Endothelial cell of umbilical vein (primary cell): Measurements from ENCODE around the gene MROH8. TPM values are rescaled to one million over a fixed set of nuclear protein-coding genes. Genes with fewer than 3 reads are reported as not detected.

Source experiments
- BruUV-seq: library from RNA; stranded (reverse); fragments of 400-500 nt; replicated peaks from 2 replicates; lab custom pipeline; 2021; lab: Mats Ljungman, UMichigan
- CTCF ChIA-PET: fragments of 300-600, 350-600 bp; sonication (Branson Sonifier 250); formaldehyde crosslinking; loops from one replicate; lab custom pipeline; 2021; ENCODE audit warnings: antibody characterized with exemption, inconsistent platforms; lab: Charles Lee
- POLR2A ChIA-PET: fragments of 300-600, 350-600 bp; sonication (Branson Sonifier 250); formaldehyde crosslinking; loops from one replicate; lab custom pipeline; 2021; ENCODE audit warnings: antibody characterized with exemption, inconsistent platforms; lab: Charles Lee
- DNase-seq: peaks from one replicate; pipeline ENCODE4 v3.0.0-alpha.2; 2011; ENCODE audit warnings: low read depth, low spot score
- FAIRE-seq: peaks from 2 replicates; lab custom pipeline; 2011; peaks lifted over from hg19 to GRCh38; lab: Jason Lieb, UNC
- H2AFZ ChIP-seq: 2 replicates; pipeline ENCODE4 v1.6.0; 2012; ENCODE audit warnings: low read depth, low read length, control low read depth, inconsistent platforms
- H3K27ac ChIP-seq: 2 replicates; pipeline ENCODE4 v1.5.1; 2011; ENCODE audit warnings: low read depth, mild to moderate bottlenecking, control low read depth, low read length, moderate library complexity; ENCODE audit not compliant: insufficient read depth
- H3K27me3 ChIP-seq, 2 experiments: 2 replicates each; pipeline versions ENCODE4 v1.6.0 to v1.6.1; 2011; ENCODE audit warnings: low read length in 2 of 2, mixed read lengths in 1 of 2; ENCODE audit not compliant: control insufficient read depth in 2 of 2, insufficient read depth in 2 of 2
- H3K36me3 ChIP-seq, 2 experiments: 2 replicates in 1 of 2; 3 replicates in 1 of 2; pipeline ENCODE4 v1.5.1; 2011; ENCODE audit warnings: low read length in 2 of 2, mild to moderate bottlenecking in 1 of 2, moderate library complexity in 1 of 2; ENCODE audit not compliant: control insufficient read depth in 2 of 2, insufficient read depth in 2 of 2; ENCODE audit errors: extremely low read depth in 1 of 2
- H3K4me1 ChIP-seq: 3 replicates; pipeline ENCODE4 v1.5.1; 2011; ENCODE audit warnings: mild to moderate bottlenecking, low read length; ENCODE audit not compliant: control insufficient read depth, insufficient read depth; ENCODE audit errors: extremely low read depth
- H3K4me2 ChIP-seq: 2 replicates; pipeline ENCODE4 v1.6.1; 2011; ENCODE audit warnings: low read length, control low read depth, mixed read lengths; ENCODE audit not compliant: insufficient read depth
- H3K4me3 ChIP-seq, 3 experiments: fragments of 200-600 bp in 1 of 3; sonication (generic), shearing (Covaris generic) in 1 of 3; replicated peaks in 1 of 3; 2 replicates each; pipeline ENCODE4 v1.5.1; 2011 to 2016; ENCODE audit warnings: control low read depth in 3 of 3, low read length in 3 of 3, mild to moderate bottlenecking in 2 of 3, inconsistent platforms in 1 of 3, low read depth in 1 of 3, moderate library complexity in 1 of 3; ENCODE audit not compliant: insufficient read depth in 1 of 3
- H3K79me2 ChIP-seq: 2 replicates; pipeline ENCODE4 v1.6.0; 2012; ENCODE audit warnings: low read length, inconsistent platforms; ENCODE audit not compliant: control insufficient read depth, insufficient read depth
- H3K9ac ChIP-seq: replicated peaks from 2 replicates; pipeline ENCODE3; 2011; ENCODE audit warnings: low read length, control low read depth; ENCODE audit not compliant: insufficient read depth; ENCODE audit errors: extremely low read depth
- H3K9me1 ChIP-seq: replicated peaks from 3 replicates; pipeline ENCODE4 v1.6.0; 2011; ENCODE audit warnings: mild to moderate bottlenecking, low read length; ENCODE audit not compliant: control insufficient read depth, insufficient read depth; ENCODE audit errors: extremely low read depth
- H3K9me3 ChIP-seq: replicated peaks from 2 replicates; pipeline ENCODE4 v1.5.1; 2012; ENCODE audit warnings: low read length, inconsistent platforms; ENCODE audit not compliant: control insufficient read depth, insufficient read depth
- H4K20me1 ChIP-seq: replicated peaks from 2 replicates; pipeline ENCODE3; 2011; ENCODE audit warnings: mild to moderate bottlenecking, low read length; ENCODE audit not compliant: control insufficient read depth, insufficient read depth; ENCODE audit errors: extremely low read depth
- EZH2 ChIP-seq: IDR thresholded peaks from 2 replicates; pipeline ENCODE4 v1.6.1; 2012; ENCODE audit warnings: borderline replicate concordance, low read depth, mild to moderate bottlenecking, moderate library complexity, low read length, inconsistent platforms; ENCODE audit not compliant: severe bottlenecking
- FOS ChIP-seq: IDR thresholded peaks from 2 replicates; pipeline ENCODE4 v1.6.1; 2011; ENCODE audit warnings: mild to moderate bottlenecking, low read length, moderate library complexity, borderline replicate concordance; ENCODE audit not compliant: insufficient read depth
- GATA2 ChIP-seq: IDR thresholded peaks from 2 replicates; pipeline ENCODE4 v1.7.0; 2011; ENCODE audit warnings: low read depth, mild to moderate bottlenecking, moderate library complexity, mixed read lengths, low read length; ENCODE audit not compliant: insufficient read length, insufficient read depth
- JUN ChIP-seq: IDR thresholded peaks from 2 replicates; pipeline ENCODE4 v1.6.1; 2011; ENCODE audit warnings: borderline replicate concordance, low read depth; ENCODE audit not compliant: insufficient read length, insufficient read depth
- MYC ChIP-seq: IDR thresholded peaks from one replicate; pipeline ENCODE4 v1.6.1; 2011; ENCODE audit warnings: mild to moderate bottlenecking, low read depth, low read length
- POLR2A ChIP-seq: IDR thresholded peaks from 2 replicates; pipeline ENCODE4 v1.6.1; 2012; ENCODE audit warnings: low read depth, mild to moderate bottlenecking, control low read depth, low read length
- POLR2AphosphoS5 ChIP-seq: IDR thresholded peaks from 2 replicates; pipeline ENCODE4 v1.6.1; 2012; ENCODE audit warnings: low read depth, mild to moderate bottlenecking, control low read depth, low read length, moderate library complexity; ENCODE audit not compliant: insufficient read depth
- dilution Hi-C: fragments of 300-500 bp; cut with MboI; formaldehyde crosslinking; loops from one replicate; pipeline ENCODE4 v1.15.0; 2019; ENCODE audit warnings: low sequenced_read_pairs; ENCODE audit not compliant: extremely low pct_ligation_motif_present
- intact Hi-C: fragments of 100-400 bp; cut with micrococcal nuclease; formaldehyde crosslinking; loops from one replicate; pipeline ENCODE4 v1.10.0; 2022
- polyA plus RNA-seq, 4 experiments: library from polyadenylated mRNA; depleted of rRNA in 3 of 4; stranded (reverse) in 3 of 4; unstranded in 1 of 4; fragments of >200 nt; gene quantifications; 2 replicates each; pipeline versions ENCODE4 v1.2.1 to v1.2.3, GENCODE V29; 2011 to 2012; ENCODE audit warnings: missing spikeins in 1 of 4
- total RNA-seq: library from RNA; stranded (reverse); gene quantifications from 2 replicates; pipeline ENCODE4 v1.2.3, GENCODE V29; 2021
- TF ChIP-seq, protein P1 (sequence below): IDR thresholded peaks from 2 replicates; pipeline ENCODE4 v1.6.1; 2011; ENCODE audit not compliant: insufficient read depth, insufficient read length
- TF ChIP-seq, protein P2 (sequence below), 2 donors: IDR thresholded peaks; 1 replicate in 1 of 2; 2 replicates in 1 of 2; pipeline ENCODE4 v1.5.1; 2011; ENCODE audit warnings: low read length in 2 of 2, mild to moderate bottlenecking in 2 of 2, moderate library complexity in 2 of 2, control low read depth in 1 of 2, inconsistent platforms in 1 of 2, low read depth in 1 of 2; ENCODE audit not compliant: insufficient read depth in 1 of 2; ENCODE audit errors: extremely low read depth in 1 of 2

Gene MROH8
- total and polyA plus RNA-seq, 2 donors (not counting 3 experiments of a cell fraction or from before 2014, with no cell fraction given) = 1.3 to 1.5 TPM

DNA sequence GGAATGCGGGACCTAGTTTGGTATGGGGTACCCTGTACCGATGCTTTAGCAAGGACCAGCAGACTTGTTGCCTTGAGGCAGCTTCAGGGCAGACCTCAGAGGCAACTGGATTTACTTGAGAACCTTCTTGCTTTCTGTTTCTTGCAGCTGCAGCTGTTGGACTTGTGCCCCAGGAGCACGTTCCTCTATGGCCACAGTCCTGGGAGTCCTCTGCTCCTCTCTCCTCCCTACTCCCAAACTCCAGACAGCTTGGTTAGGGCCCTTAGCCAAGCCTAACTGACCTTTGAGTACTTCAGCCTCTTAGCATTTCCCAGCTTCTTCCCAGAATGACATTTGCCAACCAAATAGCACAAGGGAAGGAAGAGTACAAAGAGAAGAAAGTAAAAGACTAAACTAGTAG, 47.5 kb upstream of the MROH8 start:
- Histone ChIP-seq H3K27ac (no peak overlapping the region), H3K4me3 (no peak overlapping the region), H3K9me3 (no peaks in the 10 kb centered on the region), H4K20me1 (no peaks in the 10 kb centered on the region), H3K9me1 (no peaks in the 10 kb centered on the region), H3K4me2 (no peak overlapping the region), H3K9ac (no peak overlapping the region), H2AFZ (no peak overlapping the region), H3K79me2 (no peaks in the 10 kb centered on the region), H3K36me3 (peaks cover 50% of the 10 kb centered on the region in 2 experiments), H3K4me1 (no peaks in the 10 kb centered on the region), H3K27me3 (no peaks in the 10 kb centered on the region)
- no TSS peak for BruUV-seq
- FAIRE-seq (no peak), DNase-seq (no peak)
- dilution Hi-C loops = no loop called here
- ChIA-PET POLR2A (no interaction called here), CTCF (interaction anchor here (1.4 kb wide), 1 partner anchor 44 kb away, joined by 4 read pairs; no protein-coding TSS in a partner anchor)
- intact Hi-C loops = no loop called here
- TF ChIP-seq POLR2AphosphoS5 = no peak
- TF ChIP-seq, protein P1, sequence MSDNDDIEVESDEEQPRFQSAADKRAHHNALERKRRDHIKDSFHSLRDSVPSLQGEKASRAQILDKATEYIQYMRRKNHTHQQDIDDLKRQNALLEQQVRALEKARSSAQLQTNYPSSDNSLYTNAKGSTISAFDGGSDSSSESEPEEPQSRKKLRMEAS = no peak
- TF ChIP-seq, protein P2, sequence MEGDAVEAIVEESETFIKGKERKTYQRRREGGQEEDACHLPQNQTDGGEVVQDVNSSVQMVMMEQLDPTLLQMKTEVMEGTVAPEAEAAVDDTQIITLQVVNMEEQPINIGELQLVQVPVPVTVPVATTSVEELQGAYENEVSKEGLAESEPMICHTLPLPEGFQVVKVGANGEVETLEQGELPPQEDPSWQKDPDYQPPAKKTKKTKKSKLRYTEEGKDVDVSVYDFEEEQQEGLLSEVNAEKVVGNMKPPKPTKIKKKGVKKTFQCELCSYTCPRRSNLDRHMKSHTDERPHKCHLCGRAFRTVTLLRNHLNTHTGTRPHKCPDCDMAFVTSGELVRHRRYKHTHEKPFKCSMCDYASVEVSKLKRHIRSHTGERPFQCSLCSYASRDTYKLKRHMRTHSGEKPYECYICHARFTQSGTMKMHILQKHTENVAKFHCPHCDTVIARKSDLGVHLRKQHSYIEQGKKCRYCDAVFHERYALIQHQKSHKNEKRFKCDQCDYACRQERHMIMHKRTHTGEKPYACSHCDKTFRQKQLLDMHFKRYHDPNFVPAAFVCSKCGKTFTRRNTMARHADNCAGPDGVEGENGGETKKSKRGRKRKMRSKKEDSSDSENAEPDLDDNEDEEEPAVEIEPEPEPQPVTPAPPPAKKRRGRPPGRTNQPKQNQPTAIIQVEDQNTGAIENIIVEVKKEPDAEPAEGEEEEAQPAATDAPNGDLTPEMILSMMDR (IDR thresholded peaks at IDR 0.05; ENCODE audit: extremely low read depth in 1 of 2, insufficient read depth in 1 of 2, low read depth in 1 of 2, low read length in 2 of 2) = no peak
- no peak for TF ChIP-seq MYC
- TF ChIP-seq FOS = no peak
- TF ChIP-seq GATA2 = no peak
- TF ChIP-seq EZH2 = no peak
- TF ChIP-seq POLR2A = no peak
- no peak for TF ChIP-seq JUN
